HG03432 (cell line): ENCODE measurements around the gene GRIP1.

Experiments used
- ATAC-seq: cut with Tn5 transposase; IDR thresholded peaks from one replicate; pipeline ENCODE4 v1.9.1; 2021; ENCODE audit warnings: mild to moderate bottlenecking, moderate library complexity; ENCODE audit not compliant: unreplicated experiment

Gene GRIP1

DNA sequence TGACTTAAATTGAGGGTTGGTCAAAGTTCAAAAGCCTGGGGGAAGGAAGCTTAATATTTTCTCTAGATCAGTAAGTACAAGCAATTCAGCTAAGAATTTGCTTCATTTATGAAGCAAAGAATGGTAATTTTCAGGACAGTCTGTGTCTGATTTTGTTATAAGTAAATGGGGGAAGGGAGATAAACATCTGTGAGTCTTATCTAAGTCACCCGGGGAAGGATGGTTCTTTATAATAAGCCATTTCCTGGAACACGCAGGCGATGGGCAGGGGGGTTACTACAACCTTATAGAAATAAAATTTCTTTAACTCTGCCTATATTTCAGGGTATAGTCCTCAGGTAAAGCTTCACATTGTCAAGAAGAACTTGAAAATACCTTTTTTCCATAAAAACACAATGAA is 333.7 kb downstream of the GRIP1 start:
- no peak for ATAC-seq

DNA sequence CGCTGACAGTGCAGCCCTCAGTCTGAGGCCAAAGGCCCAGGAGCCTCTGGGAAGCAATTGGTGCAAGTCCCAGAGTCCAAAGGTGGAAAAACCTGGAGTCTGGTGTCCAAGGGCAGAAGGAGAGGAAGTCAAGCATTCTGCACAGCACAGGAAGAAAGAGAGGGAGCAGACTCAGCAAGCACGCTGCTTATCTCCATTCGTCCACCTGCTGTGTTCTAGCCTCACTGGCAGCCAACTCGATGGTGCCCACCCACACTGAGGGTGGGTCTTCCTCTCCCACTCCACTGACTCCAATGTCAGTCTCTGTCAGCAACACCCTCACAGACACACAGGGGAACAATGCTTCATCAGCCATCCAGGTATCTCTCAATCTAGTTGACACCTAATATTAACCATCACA is 337.8 kb downstream of the GRIP1 start:
- no peak for ATAC-seq

DNA sequence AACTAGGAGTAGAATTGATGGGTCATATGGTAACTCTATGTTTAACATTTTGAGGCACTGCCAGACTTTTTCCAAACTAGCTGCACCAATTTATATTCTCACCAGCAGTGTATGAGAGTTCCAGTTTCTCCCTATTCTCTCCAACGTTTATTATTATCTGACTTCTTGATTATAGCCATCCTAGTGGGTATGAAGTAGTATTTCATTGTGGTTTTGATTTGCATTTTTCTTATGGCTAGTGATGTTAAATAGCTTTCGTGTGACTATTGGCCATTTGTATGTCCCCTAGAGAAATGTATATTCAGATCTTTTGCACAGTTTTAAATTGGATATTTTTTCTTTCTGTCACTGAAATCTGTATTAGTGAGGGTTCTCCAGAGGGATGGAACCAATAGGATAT is 338.7 kb downstream of the GRIP1 start:
- no peak for ATAC-seq

DNA sequence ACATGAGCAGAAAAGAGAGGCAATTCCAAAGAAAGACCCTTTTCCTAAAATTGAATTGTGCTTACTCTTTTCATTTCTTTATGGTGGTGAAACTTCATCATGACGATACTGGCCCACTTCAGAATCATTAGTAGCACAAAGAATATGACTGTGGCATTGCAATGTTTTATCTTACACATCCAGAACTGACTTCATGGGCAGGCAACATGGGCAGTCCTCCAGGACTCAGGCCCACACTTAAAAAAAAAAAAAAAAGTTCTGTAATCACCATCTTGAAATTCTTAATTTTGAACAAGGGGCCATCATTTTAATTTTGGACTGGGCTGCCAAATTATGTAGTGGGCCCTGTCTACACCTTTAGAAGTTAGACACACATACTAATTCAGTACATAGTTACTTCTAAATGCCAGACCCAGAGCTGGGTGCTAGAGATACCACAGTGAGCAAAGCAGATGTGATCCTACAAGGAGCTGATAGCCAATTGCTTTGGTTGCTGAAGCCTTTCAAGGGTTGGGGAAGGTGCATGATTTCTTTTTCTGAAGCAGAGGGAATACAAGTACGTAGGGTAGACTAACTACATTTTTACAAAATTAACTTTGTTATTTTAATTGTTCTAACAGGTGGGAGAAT is 341.4 kb downstream of the GRIP1 start:
- no peak for ATAC-seq

DNA sequence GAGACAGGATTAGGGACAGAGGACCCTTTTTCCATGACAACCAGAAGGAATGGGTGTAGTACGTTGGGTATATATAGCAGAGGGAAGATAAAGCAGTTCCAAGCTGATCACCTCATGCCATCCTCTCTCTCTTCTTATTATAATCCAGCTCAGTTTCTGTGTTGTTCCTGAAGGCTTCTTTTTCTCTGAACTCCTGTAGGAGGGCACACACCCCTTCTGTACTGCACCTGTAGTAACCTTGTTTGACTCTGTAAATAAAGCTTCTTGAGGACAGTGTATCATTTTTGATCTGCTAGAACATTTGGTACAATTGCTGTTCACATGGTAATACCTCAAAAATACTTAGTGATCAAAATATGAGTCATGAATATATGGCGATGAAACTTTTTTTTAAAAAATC is 343.1 kb downstream of the GRIP1 start:
- ATAC-seq = no peak

DNA sequence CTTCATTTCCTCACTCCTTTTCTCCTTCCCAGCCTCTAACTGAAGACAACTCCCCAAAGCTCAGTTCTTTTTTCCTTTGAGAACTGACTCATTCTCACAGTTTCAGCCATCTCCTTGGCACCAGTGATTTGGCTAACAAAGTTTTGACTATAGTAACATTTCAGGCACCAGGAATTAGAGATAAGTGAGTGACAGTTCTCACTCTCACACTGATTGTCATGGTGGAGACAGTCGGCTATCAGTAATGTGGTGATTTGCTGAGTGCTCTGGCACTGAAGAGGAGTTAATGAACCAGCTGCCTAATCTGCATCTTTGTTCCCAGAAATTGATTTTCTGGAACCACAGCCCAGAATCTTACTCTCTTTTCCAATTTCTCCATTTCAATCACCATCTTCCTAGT is 347.1 kb downstream of the GRIP1 start:
- ATAC-seq = no peak

DNA sequence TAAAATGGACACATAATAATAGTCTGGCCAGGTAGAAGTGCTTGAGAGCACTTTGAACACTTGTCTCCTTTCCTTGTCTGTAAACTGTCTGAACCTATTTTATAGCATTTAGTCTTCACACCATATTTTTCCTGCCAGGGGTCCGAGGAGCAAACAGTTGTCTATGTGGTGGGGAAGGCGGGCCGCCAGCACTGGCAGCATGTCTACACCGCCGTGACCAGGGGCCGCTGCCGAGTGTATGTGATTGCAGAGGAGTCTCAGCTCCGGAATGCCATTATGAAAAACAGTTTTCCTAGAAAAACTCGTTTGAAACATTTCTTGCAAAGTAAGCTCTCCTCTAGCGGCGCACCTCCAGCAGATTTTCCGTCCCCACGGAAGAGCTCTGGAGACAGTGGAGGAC is 347.9 kb downstream of the GRIP1 start:
- no peak for ATAC-seq

DNA sequence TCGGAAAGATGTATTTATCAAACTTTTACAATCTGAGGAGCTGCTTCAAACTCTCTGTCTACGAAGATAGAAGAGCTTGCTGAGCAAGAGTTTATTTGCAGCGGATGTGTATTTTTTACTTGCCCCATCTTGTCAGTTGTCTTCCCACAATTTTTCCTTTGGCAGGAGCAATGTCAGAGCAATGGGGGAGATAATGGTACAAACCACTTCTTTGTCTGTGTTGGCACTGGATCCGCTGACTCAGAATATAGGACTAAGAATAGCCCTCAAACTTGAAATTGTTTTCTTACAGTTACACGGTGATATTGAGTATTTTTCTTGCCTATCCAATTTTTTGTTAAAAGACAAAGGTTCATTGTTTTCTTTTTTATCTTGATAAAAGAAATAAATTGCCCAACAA is 348.9 kb downstream of the GRIP1 start:
- no peak for ATAC-seq

DNA sequence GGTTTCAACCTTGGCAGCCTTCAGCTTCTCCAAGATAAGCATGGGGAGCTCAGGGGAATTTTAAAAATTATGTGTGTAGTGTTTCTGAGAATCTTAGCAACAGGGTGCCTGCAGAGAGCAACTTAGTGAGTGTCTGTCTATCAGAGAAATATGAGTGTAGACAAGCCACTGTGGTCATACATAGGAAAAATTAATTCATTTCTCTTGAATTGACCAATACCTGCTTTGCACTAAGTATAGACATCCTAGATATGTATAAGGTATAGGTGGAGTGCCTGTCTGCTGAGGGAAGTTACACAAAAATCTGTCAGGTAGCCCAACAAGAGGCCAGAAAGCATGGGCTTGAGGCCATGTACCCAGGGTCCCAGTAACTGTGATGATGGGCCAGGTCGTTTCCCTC is 355.9 kb downstream of the GRIP1 start:
- ATAC-seq = no peak

DNA sequence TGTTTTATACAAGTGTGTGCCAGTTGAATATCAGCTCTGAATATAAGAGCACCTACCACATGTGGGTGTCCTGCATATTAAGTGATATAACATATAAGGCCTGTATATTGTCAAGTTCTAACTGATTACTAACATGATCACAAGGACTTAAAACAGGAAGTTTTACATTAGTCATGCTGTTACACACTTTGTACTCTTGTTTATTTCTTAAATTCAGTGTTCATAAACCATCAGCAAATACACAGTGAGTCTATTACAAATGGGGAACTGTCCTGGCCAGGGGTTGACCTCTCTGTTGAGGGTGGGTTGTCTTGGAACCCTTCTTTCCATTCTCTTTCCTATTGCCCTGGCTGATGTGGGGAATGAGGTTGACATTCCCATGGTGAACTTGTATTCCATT is 357.4 kb downstream of the GRIP1 start:
- no peak for ATAC-seq

DNA sequence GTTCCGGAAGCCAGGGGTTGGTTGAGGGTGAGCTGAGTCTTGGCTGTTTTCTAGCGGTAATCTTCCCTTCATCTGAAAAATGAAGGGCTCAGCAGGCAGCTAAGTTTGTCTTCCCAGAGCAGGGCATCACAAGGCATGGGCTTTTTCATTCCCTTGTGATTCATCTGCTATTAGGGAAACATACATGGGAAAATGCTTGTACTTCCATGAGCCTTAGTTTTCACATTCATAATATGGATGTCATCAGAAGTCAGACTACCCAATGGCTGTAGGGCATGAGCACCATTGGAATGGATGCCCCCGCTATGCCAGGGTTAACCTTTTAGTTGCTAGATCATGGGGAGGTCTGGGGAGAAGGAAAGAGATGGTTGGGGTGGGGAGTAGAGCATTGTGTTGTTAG is 357.9 kb downstream of the GRIP1 start:
- ATAC-seq = no peak

DNA sequence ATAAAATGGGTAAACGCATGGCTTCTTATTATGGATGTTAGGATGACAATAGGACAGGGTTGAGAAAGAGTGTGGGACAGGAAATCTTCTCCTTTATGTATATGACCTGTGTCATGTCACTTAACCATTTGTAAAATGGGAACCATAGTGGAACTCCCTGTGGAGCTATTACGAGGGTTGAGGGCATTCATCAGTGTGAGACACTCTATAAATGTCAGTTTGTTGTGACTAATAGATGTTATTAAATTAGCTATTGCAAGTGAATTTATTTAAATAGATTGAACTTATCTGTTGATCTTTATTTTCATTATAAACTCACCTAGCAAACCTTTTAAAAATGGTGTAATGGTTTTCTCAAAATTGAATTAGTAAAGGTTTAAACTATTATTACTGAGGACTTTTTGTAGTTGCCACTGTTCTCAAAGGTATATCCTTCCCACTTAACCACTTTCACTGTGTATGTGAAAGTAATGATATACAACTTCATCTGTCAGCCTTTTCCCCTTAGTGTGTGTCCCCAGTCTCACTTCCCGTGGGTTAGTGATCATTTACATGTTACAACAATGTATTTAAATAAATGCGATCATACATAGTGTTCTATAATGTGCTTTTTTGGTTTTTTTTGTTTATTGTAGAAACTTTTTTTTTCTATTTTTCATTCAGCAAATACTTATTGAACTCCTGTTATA is 359.5 kb downstream of the GRIP1 start:
- peak; percentile 69 for ATAC-seq

DNA sequence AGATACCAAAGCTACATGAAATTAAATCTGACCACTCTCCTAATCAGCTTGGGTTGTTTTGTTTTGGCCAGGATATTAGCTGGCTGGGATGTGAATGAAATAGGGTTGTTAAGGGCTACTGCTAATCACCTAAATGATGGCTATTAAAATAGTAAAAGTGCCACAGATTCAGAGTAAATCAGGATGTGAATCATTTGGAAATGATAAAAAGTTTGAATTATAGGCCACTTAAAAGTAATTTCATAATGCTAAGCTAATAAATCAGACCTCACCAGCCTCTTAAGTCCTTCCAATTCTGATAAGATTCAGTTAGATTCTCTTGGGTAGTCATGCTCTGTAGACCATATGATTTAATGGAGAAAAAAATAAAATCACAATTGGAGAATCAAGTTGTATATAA is 364.6 kb downstream of the GRIP1 start:
- no peak for ATAC-seq

DNA sequence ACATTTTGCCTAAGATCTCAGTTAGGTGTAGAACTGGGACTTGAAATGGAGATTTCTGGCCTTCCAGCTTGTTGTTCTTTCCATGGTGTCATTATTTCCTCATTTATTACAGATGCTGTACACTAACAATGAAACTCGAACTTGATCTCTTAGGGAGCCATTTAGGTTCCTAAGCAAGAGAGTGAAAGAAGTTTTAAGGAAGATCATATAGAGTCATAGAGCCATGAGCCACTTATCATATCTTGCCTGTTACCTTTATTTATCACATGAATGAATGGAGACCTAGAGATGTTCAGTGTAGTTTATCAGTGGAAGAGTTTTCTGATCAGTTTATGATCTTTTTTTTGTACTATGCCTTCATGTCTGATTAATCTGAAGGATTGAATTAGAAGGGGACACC is 366.7 kb downstream of the GRIP1 start:
- ATAC-seq = no peak

DNA sequence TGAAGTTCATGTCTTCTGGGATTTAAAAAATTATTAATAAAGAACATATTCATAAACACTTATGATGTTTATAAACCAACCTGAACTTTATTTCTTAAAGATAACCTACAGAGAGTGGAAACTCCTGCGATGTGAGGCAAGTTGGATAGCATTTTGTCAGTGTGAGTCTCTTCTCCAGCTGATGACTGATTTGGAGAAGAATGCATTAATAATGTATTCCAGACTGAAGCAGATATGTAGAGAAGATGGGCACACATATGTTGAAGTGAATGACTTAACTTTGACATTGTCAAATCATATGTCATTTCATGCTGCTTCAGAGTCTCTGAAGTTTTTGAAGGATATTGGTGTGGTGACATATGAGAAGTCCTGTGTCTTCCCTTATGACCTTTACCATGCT is 369.3 kb downstream of the GRIP1 start:
- no peak for ATAC-seq

DNA sequence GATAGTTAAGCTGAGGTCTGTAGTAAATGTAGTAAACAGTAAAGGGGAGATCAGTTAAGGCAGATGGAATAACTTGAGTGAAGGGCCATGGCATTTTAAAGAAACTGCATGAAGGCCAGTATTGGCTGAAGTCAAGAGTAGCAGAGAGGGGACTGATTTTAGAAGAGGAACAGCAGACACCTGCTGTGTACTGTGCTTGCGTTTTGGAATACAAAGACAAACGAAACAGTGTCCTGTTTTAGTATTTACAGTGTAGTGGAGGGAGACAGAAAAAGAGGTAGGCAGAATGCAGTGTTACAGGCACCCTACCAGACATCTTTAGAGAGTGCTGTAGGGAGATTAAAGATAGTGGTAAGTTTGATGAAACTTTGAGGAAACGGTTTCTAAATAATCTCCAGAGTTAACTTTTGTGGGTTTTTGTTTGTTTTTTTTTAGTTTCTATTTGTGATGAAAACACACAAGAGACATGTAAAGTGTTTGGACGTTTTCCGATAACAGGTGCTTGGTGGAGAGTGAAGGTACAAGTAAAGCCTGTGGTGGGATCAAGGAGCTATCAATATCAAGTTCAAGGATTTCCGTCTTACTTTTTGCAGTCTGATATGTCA is 374.5 kb downstream of the GRIP1 start:
- no peak for ATAC-seq

DNA sequence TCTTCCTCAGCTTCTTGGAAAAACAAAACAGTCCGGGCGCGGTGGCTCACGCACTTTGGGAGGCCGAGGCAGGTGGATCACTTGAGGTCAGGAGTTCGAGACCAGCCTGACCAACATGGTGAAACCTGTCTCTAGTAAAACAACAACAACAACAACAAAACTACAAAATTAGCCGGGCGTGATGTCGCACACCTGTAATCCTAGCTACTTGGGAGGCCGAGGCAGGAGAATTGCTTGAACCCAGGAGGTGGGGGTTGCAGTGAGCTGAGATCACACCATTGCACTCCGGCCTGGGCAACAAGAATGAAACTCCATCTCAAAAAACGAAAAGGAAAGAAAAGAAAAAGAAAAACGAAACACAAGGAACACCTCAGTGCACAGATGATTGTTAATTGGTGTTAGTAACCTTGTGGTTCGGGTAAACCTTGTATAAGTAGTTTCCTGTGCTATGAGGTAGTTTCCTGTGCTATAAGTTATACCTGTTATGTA is 375.5 kb downstream of the GRIP1 start:
- ATAC-seq = peak; percentile 42

DNA sequence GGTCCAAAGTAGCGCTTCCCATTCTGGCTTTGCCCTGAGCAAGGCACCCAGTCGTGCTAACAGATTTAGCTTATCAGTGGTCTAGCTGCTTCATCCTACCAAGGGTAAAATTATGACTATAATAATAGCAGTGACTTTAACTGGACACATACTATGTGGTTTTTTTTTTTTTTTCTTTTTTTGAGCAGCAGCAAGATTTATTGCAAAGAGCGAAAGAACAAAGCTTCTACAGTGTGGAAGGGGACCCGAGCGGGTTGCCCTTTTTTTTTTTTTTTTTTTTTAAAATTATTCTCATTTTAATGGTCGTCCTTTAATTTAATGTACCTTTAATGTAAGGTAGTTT is 376.1 kb downstream of the GRIP1 start:
- no peak for ATAC-seq

DNA sequence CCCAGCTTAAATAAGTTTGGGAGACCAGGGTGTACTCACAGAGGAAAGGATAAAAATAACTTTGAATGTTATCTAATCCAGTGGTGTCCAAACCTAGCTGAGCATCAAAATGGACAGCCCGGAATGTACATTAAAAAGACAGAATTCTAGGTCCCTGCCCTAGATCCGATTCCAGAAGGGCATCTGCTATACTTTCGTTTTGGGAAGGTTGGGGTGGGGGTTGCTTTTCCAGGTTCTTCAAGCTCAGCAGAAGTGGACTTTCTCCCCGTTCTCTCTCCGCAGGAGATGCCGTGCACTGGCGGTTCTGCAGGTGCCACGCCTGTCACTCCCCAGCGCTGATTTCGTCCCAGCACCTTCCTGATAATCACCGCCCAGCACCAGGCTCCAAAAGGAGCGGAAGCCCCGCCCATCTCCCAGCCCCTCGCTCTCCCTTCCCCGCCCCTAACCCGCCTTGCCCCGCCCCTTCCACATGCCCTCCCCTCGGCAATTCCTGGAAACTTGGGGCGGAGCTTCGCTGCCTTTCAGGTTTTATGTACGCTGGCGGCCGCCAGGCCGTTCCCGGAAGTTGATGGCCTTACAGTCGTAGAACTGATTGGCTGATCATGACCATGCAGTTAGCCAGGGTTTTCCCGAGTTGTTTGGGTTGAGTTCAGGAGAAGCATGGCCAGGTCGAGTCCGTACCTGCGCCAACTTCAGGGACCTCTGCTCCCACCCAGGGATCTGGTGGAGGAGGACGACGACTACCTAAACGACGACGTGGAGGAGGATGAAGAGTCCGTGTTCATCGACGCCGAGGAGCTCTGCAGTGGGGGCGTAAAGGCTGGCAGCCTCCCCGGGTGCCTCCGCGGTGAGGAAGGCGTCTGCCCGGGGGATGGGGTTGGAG is 376.7 kb downstream of the GRIP1 start, which contains the start of gene HELB:
TSS of gene HELB (plus strand) at position 550 of the 883 bp plus-strand sequence. CDS start at position 661, 111 bp downstream.
- ATAC-seq = peak; percentile 93

DNA sequence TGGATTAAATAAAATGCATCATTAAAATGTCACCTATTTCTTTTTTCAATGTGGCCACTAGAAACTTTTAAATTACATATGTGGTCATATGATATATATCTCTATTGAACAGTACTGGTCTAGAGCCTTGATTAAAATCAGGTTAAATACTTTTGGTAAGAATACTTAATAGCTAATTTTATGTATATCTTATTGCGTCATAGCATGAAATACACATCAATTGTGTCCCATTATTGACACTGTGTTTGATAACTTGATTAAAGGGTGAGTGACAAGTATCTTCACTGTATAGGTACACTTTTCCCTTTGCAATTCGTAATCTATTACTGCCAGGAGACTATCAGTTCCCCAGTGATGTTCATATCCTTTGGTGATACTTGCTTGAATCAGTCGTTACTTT is 381.0 kb downstream of the GRIP1 start:
- no peak for ATAC-seq
